ENCODE data around the gene TMEM82. TPM values are rescaled to one million over a fixed set of nuclear protein-coding genes. Genes with fewer than 3 reads are reported as not detected.
A peak's percentile ranks its signal among the peaks of the same experiment; 100 is the strongest.

Gene TMEM82
- total RNA-seq, 4 donors from 2014 or later, result 0.33 TPM; not detected in 3

DNA sequence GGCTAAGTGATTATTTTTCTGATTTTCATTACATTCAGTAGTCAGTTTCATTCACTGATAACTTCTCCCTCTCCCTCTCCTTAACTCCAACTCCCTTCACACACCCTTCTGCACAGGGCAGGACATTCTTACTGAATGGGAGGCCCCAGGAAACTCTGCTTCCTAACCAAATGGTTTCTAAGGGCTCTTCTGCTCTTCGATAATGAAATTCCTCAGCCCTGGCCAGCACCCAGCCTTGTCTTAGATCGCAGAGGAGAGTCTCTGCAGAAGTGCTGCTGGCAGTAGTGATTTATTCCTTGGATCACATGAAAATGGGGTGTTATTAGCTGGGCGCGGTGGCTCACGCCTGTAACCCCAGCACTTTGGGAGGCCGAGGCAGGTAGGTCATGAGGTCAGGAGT, 41.8 kb upstream of the TMEM82 start:
- DNase-seq, result no peak
- H3K4me3 ChIP-seq, result no peak overlapping the region
- intact Hi-C loops (cut with DNase I; ENCODE audit: low total_unique reads), result no loop called here
- no peaks in the 10 kb centered on the region for H3K9me3 ChIP-seq
- no peak for ATAC-seq
- no peaks in the 10 kb centered on the region for H3K36me3 ChIP-seq
- in situ Hi-C loops (cut with MboI; ENCODE audit: low sequenced_read_pairs in 4 of 4), result no loop called here
- peaks cover 45 to 53% of the 10 kb centered on the region in 2 donors for H3K4me1 ChIP-seq
- no peaks in the 10 kb centered on the region for H3K27me3 ChIP-seq
- peak overlapping the region in 1 of 4 donors; percentile 44 for H3K27ac ChIP-seq
- TF ChIP-seq, protein P1, sequence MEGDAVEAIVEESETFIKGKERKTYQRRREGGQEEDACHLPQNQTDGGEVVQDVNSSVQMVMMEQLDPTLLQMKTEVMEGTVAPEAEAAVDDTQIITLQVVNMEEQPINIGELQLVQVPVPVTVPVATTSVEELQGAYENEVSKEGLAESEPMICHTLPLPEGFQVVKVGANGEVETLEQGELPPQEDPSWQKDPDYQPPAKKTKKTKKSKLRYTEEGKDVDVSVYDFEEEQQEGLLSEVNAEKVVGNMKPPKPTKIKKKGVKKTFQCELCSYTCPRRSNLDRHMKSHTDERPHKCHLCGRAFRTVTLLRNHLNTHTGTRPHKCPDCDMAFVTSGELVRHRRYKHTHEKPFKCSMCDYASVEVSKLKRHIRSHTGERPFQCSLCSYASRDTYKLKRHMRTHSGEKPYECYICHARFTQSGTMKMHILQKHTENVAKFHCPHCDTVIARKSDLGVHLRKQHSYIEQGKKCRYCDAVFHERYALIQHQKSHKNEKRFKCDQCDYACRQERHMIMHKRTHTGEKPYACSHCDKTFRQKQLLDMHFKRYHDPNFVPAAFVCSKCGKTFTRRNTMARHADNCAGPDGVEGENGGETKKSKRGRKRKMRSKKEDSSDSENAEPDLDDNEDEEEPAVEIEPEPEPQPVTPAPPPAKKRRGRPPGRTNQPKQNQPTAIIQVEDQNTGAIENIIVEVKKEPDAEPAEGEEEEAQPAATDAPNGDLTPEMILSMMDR (IDR thresholded peaks at IDR 0.05 in 4 of 5, conservative IDR thresholded peaks at IDR 0.05 in 1 of 5), result no peak
- no peak for TF ChIP-seq POLR2A (IDR thresholded peaks at IDR 0.05)

DNA sequence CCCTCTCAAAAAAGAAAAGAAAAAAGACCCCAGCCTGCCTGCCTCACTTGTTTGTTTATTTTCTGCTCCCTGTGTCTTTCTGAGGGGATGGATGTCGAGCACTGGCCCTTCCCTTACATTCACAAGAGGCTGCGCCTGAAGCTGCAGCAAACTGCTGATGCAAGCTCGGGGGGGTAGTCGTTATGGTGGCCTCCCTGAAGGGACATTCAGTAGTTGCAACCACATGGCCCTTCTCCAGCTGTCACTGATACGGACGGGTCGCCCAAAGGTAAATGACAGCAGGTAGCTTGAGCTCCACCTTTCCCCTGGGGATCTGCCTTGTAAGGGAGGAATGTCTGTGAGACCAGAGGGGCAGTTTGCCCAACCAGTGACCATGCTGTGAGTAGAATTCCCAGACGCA, 40.5 kb upstream of the TMEM82 start:
- no peak overlapping the region for H3K4me3 ChIP-seq
- peak overlapping the region; percentile 37 to 96 (median 94) for H3K27ac ChIP-seq
- H3K36me3 ChIP-seq, result no peaks in the 10 kb centered on the region
- TF ChIP-seq, protein P1 (IDR thresholded peaks at IDR 0.05 in 4 of 5, conservative IDR thresholded peaks at IDR 0.05 in 1 of 5), result no peak
- TF ChIP-seq POLR2A (IDR thresholded peaks at IDR 0.05), result no peak
- no peaks in the 10 kb centered on the region for H3K9me3 ChIP-seq
- in situ Hi-C loops (cut with MboI; ENCODE audit: low sequenced_read_pairs in 4 of 4) (no loop called here), intact Hi-C loops (cut with DNase I; ENCODE audit: low total_unique reads) (no loop called here)
- peaks cover 52 to 59% of the 10 kb centered on the region in 2 donors for H3K4me1 ChIP-seq
- H3K27me3 ChIP-seq, result no peaks in the 10 kb centered on the region
- no peak for DNase-seq
- no peak for ATAC-seq

DNA sequence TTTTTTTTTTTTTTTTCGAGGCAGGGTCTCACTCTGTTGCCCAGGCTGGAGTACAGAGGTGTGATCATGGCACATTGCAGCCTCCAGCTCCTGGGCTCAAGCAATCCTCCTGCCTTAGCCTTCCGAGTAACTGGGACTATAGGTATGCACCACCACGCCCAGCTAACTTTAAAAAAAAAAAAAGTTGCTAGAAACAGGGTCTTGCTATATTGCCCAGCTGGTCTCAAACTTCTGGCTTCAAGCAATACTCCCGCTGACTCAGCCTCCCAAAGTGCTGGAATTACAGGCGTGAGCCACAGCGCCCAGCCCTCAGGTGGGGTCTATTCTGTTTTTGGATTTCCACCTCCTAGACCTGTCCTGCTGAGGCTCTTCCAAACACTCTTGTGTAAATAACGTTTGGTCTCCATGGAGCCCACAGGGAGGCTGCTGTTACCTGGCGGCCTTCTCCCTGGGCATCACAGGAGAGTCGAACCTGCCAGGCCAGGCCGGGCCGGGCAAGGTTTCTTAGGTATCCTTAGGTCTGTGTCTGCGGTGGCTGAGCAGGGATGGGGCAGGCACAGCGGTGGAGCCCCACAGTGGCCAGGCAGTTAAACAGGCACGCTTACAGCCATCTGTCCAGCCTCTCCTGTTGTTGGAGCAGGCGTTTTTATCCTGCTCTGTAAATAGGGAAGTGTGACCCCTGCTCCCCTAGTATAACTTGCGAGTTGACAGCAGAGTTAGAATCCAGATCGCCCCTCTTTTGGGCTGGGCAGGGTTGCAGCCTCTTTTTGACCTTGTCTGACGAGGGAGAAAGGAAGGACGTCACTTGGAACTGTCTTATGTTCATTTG, 39.4 kb upstream of the TMEM82 start:
- TF ChIP-seq, protein P1 (IDR thresholded peaks at IDR 0.05 in 4 of 5, conservative IDR thresholded peaks at IDR 0.05 in 1 of 5), result peak in 3 of 5 experiments; percentile 28 to 51 (median 34)
- TF ChIP-seq POLR2A (IDR thresholded peaks at IDR 0.05), result no peak
- ATAC-seq (peak; percentile 27 to 33), DNase-seq (peak in 1 of 2 donors; percentile 72)
- Histone ChIP-seq H3K4me3 (no peak overlapping the region), H3K36me3 (no peaks in the 10 kb centered on the region), H3K27me3 (no peaks in the 10 kb centered on the region), H3K4me1 (peaks cover 48 to 61% of the 10 kb centered on the region in 2 donors), H3K27ac (peak overlapping the region; percentile 93 to 96 (median 96)), H3K9me3 (no peaks in the 10 kb centered on the region)
- in situ Hi-C loops (cut with MboI; ENCODE audit: low sequenced_read_pairs in 4 of 4) (no loop called here), intact Hi-C loops (cut with DNase I; ENCODE audit: low total_unique reads) (loop anchor here (1.0 kb wide), 1 partner anchor 47 kb away; no protein-coding TSS in a partner anchor)

DNA sequence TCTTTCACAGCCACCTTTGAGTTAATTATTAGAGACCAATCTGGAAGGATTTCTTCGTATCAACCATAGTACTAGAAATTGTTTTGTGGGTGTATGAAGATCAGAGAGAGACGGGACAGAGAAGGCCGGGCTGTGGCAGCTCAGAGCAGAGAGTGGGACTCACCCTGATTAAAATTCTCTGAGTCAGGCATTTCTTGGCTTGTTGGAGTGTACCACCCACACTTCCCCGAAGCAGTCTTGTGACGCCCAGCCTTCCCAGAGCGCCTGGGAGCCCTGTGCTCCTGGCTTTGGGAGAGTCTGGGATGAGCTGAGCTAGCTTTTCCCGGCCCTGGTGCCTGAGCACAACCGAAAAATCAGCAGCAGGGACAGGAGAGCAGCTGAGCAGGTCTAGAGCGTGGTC, 38.7 kb upstream of the TMEM82 start:
- Histone ChIP-seq H3K9me3 (no peaks in the 10 kb centered on the region), H3K27me3 (no peaks in the 10 kb centered on the region), H3K4me1 (peaks cover 53 to 67% of the 10 kb centered on the region in 2 donors), H3K36me3 (no peaks in the 10 kb centered on the region), H3K4me3 (no peak overlapping the region), H3K27ac (peak overlapping the region; percentile 93 to 96 (median 96))
- TF ChIP-seq POLR2A (IDR thresholded peaks at IDR 0.05), result peak; percentile 44 to 72
- TF ChIP-seq, protein P1 (IDR thresholded peaks at IDR 0.05 in 4 of 5, conservative IDR thresholded peaks at IDR 0.05 in 1 of 5), result no peak
- peak; percentile 40 to 46 for ATAC-seq
- in situ Hi-C loops (cut with MboI; ENCODE audit: low sequenced_read_pairs in 4 of 4) (no loop called here), intact Hi-C loops (cut with DNase I; ENCODE audit: low total_unique reads) (loop anchor here (1.0 kb wide), 1 partner anchor 47 kb away; no protein-coding TSS in a partner anchor)
- DNase-seq, result peak; percentile 71 to 79
